ENCODE measurements around the gene LRRC3. TPM values are rescaled to one million over a fixed set of nuclear protein-coding genes. Genes with fewer than 3 reads are reported as not detected.
"Not testable (repeated sequence)": the region's sequence is repeated elsewhere in the genome, so short reads cannot be mapped to it uniquely, and the experiment has no call there.

Gene LRRC3
- total RNA-seq, 1 experiment from 2014 or later = 0.48 TPM

- Histone ChIP-seq H3K36me3 (ENCODE audit: low read depth) (no peaks in the 10 kb centered on the region), H3K9me3 (ENCODE audit: insufficient read depth, low read depth) (no peaks in the 10 kb centered on the region), H3K9me2 (ENCODE audit: insufficient read depth) (no peaks in the 10 kb centered on the region), H4K20me1 (ENCODE audit: insufficient read depth) (no peaks in the 10 kb centered on the region), H3K4me2 (no peak overlapping the region), H3K27ac (no peak overlapping the region), H3K79me2 (ENCODE audit: low read depth) (no peaks in the 10 kb centered on the region), H3K4me3 (no peak overlapping the region), H3F3A (ENCODE audit: insufficient read depth, low read depth) (no peaks in the 10 kb centered on the region), H2AFZ (no peak overlapping the region), H3K4me1 (replicated peaks; ENCODE audit: insufficient read depth) (no peaks in the 10 kb centered on the region), H3K27me3 (ENCODE audit: insufficient read depth, low read depth) (no peaks in the 10 kb centered on the region)
- BruUV-seq (replicated peaks) = no TSS peak
- TF ChIP-seq EZH2 (IDR thresholded peaks at IDR 0.05; ENCODE audit: low read depth) (no peak), CTCF (conservative IDR thresholded peaks at IDR 0.05) (no peak)
- CTCF ChIA-PET = no interaction called here
- POLR2A ChIA-PET (ENCODE audit: unreplicated experiment) = no interaction called here
- no peak for DNase-seq
- intact Hi-C loops (cut with micrococcal nuclease; ENCODE audit: unreplicated experiment) = no loop called here
These were observed 40.8 kb upstream of the LRRC3 start for GRCh38 chr21:44414291-44415072.

- H3K36me3 ChIP-seq (ENCODE audit: low read depth) = no peaks in the 10 kb centered on the region
- peak in 1 of 2 experiments; percentile 32 for DNase-seq
- no peaks in the 10 kb centered on the region for H3K9me2 ChIP-seq (ENCODE audit: insufficient read depth)
- H3K4me1 ChIP-seq (replicated peaks; ENCODE audit: insufficient read depth) = no peaks in the 10 kb centered on the region
- H3K4me2 ChIP-seq = no peak overlapping the region
- intact Hi-C loops (cut with micrococcal nuclease; ENCODE audit: unreplicated experiment) = no loop called here
- H3K4me3 ChIP-seq = no peak overlapping the region
- H3K27ac ChIP-seq = no peak overlapping the region
- no peaks in the 10 kb centered on the region for H3K9me3 ChIP-seq (ENCODE audit: insufficient read depth, low read depth)
- TF ChIP-seq CTCF (conservative IDR thresholded peaks at IDR 0.05) (no peak), EZH2 (IDR thresholded peaks at IDR 0.05; ENCODE audit: low read depth) (no peak)
- no peaks in the 10 kb centered on the region for H3K27me3 ChIP-seq (ENCODE audit: insufficient read depth, low read depth)
- no peaks in the 10 kb centered on the region for H3K79me2 ChIP-seq (ENCODE audit: low read depth)
- no peaks in the 10 kb centered on the region for H3F3A ChIP-seq (ENCODE audit: insufficient read depth, low read depth)
- no TSS peak for BruUV-seq (replicated peaks)
- no peaks in the 10 kb centered on the region for H4K20me1 ChIP-seq (ENCODE audit: insufficient read depth)
- H2AFZ ChIP-seq = no peak overlapping the region
- POLR2A ChIA-PET (ENCODE audit: unreplicated experiment) = no interaction called here
- CTCF ChIA-PET = no interaction called here
These were observed 40.0 kb upstream of the LRRC3 start for GRCh38 chr21:44415073-44416025.

GRCh38 chr21:44416193-44416592, 39.1 kb upstream of the LRRC3 start:
- no TSS peak for BruUV-seq (replicated peaks)

GRCh38 chr21:44417621-44418107, 37.6 kb upstream of the LRRC3 start:
- H3K27ac ChIP-seq; intact Hi-C loops (cut with micrococcal nuclease; ENCODE audit: unreplicated experiment); H3K9me2 ChIP-seq (ENCODE audit: insufficient read depth); H3F3A ChIP-seq (ENCODE audit: insufficient read depth, low read depth); H3K9me3 ChIP-seq (ENCODE audit: insufficient read depth, low read depth); H3K4me1 ChIP-seq (replicated peaks; ENCODE audit: insufficient read depth); CTCF ChIA-PET; POLR2A ChIA-PET (ENCODE audit: unreplicated experiment); H3K36me3 ChIP-seq (ENCODE audit: low read depth); H2AFZ ChIP-seq; H3K79me2 ChIP-seq (ENCODE audit: low read depth); H3K4me3 ChIP-seq; DNase-seq; H3K4me2 ChIP-seq; H3K27me3 ChIP-seq (ENCODE audit: insufficient read depth, low read depth); H4K20me1 ChIP-seq (ENCODE audit: insufficient read depth); BruUV-seq (replicated peaks): not testable (repeated sequence)

More at GRCh38 chr21:44416193-44416592, 39.1 kb upstream of the LRRC3 start:
- Histone ChIP-seq H3K4me3 (no peak overlapping the region), H3K79me2 (ENCODE audit: low read depth) (no peaks in the 10 kb centered on the region), H3K4me1 (replicated peaks; ENCODE audit: insufficient read depth) (no peaks in the 10 kb centered on the region), H3K27ac (no peak overlapping the region), H3K4me2 (no peak overlapping the region), H3K27me3 (ENCODE audit: insufficient read depth, low read depth) (no peaks in the 10 kb centered on the region), H3F3A (ENCODE audit: insufficient read depth, low read depth) (no peaks in the 10 kb centered on the region), H3K9me3 (ENCODE audit: insufficient read depth, low read depth) (no peaks in the 10 kb centered on the region), H2AFZ (no peak overlapping the region), H3K9me2 (ENCODE audit: insufficient read depth) (no peaks in the 10 kb centered on the region), H3K36me3 (ENCODE audit: low read depth) (no peaks in the 10 kb centered on the region), H4K20me1 (ENCODE audit: insufficient read depth) (no peaks in the 10 kb centered on the region)
- no peak for DNase-seq
- POLR2A ChIA-PET (ENCODE audit: unreplicated experiment) = no interaction called here
- CTCF ChIA-PET = no interaction called here
- intact Hi-C loops (cut with micrococcal nuclease; ENCODE audit: unreplicated experiment) = no loop called here
- TF ChIP-seq EZH2 (IDR thresholded peaks at IDR 0.05; ENCODE audit: low read depth) (no peak), CTCF (conservative IDR thresholded peaks at IDR 0.05) (no peak)
